Measurements from ENCODE around the gene ARF1. TPM values are rescaled to one million over a fixed set of nuclear protein-coding genes. Genes with fewer than 3 reads are reported as not detected.
A peak's percentile ranks its signal among the peaks of the same experiment; 100 is the strongest.

ARF1 gene
- total and polyA plus RNA-seq, 2 of the 13 experiments (the other 11 are each of a cell fraction or from before 2014, with no cell fraction given) = 186 to 327 TPM

DNA sequence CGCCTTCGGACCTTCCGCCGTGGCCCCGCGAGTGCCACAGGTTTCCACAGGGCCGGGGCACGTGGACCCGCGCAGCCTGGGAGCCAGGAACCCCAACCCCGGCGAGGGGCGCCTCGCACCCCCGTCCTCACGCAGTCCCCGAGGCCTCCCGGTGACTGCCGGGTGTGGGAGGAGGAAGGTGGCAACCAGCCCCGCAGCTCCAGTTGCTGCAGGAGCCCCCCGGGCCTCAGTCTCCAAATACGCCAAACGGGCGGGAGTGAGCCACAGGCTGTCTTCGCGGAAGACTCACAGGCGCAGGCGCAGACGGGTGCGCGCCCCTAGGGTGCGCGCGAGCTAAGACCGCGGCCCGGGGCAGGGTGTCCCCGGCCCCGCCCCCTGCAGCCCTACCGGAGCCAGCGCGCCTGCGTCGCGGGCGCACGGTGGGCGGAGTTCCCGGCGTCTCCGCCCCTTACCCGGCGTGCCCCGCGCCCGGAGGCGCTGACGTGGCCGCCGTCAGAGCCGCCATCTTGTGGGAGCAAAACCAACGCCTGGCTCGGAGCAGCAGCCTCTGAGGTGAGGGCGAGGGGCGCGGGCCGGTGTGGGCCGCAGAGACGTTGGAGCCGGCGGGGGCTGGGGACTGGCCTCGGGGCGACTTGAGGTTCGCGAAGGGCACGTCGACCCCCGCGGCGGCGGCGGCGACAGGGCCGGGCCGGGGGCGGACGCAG lies at the start of gene ARF1 (continued):
- TF ChIP-seq ZNF883 (CRISPR knock-in tag; IDR thresholded peaks at IDR 0.05; ENCODE audit: not compliant biosample characterization) (peak; percentile 75), ZNF44 (CRISPR knock-in tag; IDR thresholded peaks at IDR 0.05) (0 out of 2 replicates have a peak, but pooled peaks have one; percentile 76), ZNF354B (CRISPR knock-in tag; IDR thresholded peaks at IDR 0.05) (no peak), ZFP41 (CRISPR knock-in tag; IDR thresholded peaks at IDR 0.05; ENCODE audit: borderline replicate concordance) (0 out of 2 replicates have a peak, but pooled peaks have one; percentile 70), ZNF501 (CRISPR knock-in tag; IDR thresholded peaks at IDR 0.05) (no peak), ZNF564 (CRISPR knock-in tag; IDR thresholded peaks at IDR 0.05) (0 out of 2 replicates have a peak, but pooled peaks have one; percentile 62), ZNF709 (CRISPR knock-in tag; IDR thresholded peaks at IDR 0.05) (peak; percentile 81; the same call in 1 of the 2 replicates), ZFY (CRISPR knock-in tag; IDR thresholded peaks at IDR 0.05) (peak; percentile 93), ELF3 (CRISPR knock-in tag; IDR thresholded peaks at IDR 0.05) (0 out of 2 replicates have a peak, but pooled peaks have one; percentile 46), SRF (IDR thresholded peaks at IDR 0.05; ENCODE audit: low read depth, low read length) (no peak), BCL6 (CRISPR knock-in tag; IDR thresholded peaks at IDR 0.05) (peak; percentile 16; the same call in 1 of the 2 replicates), KLF12 (CRISPR knock-in tag; IDR thresholded peaks at IDR 0.05; ENCODE audit: borderline replicate concordance) (0 out of 2 replicates have a peak, but pooled peaks have one; percentile 24), GTF3A (CRISPR knock-in tag; conservative IDR thresholded peaks at IDR 0.05) (no peak), DPF2 (CRISPR knock-in tag; IDR thresholded peaks at IDR 0.05; ENCODE audit: borderline replicate concordance, low read depth) (no peak), ZNF790 (CRISPR knock-in tag; IDR thresholded peaks at IDR 0.05; ENCODE audit: borderline replicate concordance) (no peak; the same call in 1 of the 2 replicates), U2AF1 (optimal IDR thresholded peaks at IDR 0.05; ENCODE audit: low read depth, low read length) (peak; percentile 18), ZNF792 (CRISPR knock-in tag; IDR thresholded peaks at IDR 0.05) (0 out of 2 replicates have a peak, but pooled peaks have one; percentile 17), LCORL (IDR thresholded peaks at IDR 0.05) (no peak), LCORL (CRISPR knock-in tag; IDR thresholded peaks at IDR 0.05) (0 out of 2 replicates have a peak, but pooled peaks have one; percentile 12)
- TF ChIP-seq, protein P1, sequence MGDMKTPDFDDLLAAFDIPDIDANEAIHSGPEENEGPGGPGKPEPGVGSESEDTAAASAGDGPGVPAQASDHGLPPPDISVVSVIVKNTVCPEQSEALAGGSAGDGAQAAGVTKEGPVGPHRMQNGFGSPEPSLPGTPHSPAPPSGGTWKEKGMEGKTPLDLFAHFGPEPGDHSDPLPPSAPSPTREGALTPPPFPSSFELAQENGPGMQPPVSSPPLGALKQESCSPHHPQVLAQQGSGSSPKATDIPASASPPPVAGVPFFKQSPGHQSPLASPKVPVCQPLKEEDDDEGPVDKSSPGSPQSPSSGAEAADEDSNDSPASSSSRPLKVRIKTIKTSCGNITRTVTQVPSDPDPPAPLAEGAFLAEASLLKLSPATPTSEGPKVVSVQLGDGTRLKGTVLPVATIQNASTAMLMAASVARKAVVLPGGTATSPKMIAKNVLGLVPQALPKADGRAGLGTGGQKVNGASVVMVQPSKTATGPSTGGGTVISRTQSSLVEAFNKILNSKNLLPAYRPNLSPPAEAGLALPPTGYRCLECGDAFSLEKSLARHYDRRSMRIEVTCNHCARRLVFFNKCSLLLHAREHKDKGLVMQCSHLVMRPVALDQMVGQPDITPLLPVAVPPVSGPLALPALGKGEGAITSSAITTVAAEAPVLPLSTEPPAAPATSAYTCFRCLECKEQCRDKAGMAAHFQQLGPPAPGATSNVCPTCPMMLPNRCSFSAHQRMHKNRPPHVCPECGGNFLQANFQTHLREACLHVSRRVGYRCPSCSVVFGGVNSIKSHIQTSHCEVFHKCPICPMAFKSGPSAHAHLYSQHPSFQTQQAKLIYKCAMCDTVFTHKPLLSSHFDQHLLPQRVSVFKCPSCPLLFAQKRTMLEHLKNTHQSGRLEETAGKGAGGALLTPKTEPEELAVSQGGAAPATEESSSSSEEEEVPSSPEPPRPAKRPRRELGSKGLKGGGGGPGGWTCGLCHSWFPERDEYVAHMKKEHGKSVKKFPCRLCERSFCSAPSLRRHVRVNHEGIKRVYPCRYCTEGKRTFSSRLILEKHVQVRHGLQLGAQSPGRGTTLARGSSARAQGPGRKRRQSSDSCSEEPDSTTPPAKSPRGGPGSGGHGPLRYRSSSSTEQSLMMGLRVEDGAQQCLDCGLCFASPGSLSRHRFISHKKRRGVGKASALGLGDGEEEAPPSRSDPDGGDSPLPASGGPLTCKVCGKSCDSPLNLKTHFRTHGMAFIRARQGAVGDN (CRISPR knock-in tag; IDR thresholded peaks at IDR 0.05) = peak; percentile 89
